ENCODE measurements around the gene ACKR4.
A peak's percentile ranks its signal among the peaks of the same experiment; 100 is the strongest.
"Not testable (repeated sequence)": the region's sequence is repeated elsewhere in the genome, so short reads cannot be mapped to it uniquely, and the experiment has no call there.

Gene ACKR4
- 0 to 0.07 (median 0) reads per million in 18 experiments for total RNA-seq

DNA sequence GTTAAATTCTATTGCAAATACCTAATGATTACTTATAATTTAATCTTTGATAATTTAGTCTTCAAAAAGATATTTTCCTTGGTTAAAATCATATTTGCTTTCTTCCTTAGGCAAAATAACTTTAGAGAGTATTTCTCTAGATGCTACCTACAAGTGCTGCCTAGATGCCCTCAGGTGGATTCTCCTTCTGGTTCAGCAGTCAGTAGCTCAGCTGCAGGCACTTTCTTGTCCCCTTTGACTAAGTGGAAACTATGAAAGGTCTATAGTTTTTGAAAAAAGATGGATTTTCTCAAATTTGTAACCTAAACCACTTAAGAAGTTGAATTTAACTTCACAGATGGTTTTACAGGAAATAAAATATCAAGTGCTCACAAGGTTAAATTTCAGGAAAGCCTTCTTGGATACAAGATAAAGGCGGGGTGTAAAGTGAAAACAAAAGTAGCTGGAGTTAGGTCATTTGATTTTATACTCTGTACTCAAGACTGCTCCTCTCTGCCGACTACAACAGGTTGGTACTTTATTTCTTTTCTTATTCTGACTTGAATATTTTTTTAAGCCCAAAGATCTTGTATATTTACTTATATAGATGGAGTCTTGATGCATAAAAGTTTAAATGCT is at the start of gene ACKR4:
TSS of gene ACKR4 (plus strand) at position 455 of the 618 bp plus-strand sequence. CDS start 3,128 bp downstream, outside the sequence.
- no peak for DNase-seq

GRCh38 chr3:132549169-132549568 is 47.9 kb upstream of the ACKR4 start:
- no peak for DNase-seq

DNA sequence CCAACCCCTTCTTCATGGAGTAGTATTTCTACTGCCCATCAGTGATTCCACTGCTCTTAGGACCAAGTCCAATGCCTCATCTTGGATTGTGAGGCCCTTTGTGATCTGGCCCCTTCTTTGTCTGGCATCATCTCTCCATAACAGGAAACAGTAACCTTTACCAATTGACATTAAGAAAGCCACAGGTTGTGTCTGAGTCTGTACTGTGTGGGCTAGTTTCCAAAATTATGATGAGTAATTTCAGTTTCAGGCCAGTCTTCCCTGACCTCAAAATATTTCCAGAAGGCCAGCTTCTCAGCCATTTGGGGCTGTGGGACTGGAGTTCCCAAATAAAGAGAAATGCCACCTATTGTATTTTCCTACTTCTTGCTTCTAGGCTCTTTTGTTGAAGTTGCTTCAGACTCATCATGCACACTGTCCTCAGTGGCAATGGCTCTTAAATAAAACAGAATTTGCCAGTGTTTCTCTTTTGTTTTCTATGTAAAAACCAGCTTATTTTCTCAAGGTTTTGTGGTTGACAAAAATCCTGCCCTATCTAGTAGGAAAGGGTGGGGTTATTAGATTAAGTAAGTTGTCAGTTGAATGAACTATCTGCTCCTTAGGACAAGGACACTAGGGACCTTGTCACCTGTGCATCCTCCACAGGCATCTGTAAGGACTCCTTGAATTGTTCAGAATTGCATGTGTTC is 47.0 kb upstream of the ACKR4 start:
- DNase-seq, result no peak

GRCh38 chr3:132550579-132551305 is 46.3 kb upstream of the ACKR4 start:
- DNase-seq, result peak; percentile 25 to 28

DNA sequence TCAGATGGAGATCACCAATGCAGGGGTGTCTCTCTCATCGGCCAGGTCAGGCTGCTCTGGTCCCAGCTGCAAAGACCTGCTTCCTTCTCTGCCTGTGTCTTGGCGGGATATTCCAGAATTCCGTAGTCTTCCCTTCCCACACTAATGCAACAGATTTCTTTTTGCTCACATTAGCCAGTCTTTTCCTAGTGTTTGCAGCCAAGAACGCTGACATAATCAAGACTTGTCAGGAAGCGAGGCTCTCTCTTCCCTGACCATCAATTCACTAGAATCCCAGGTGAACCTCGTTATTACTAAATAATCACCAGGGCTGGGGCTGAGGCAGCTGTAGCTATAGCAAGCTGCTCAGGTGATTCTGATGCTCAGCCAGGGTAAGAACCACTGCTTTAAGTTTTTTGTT is 43.2 kb upstream of the ACKR4 start:
- no peak for DNase-seq

GRCh38 chr3:132554437-132554836 is 42.6 kb upstream of the ACKR4 start:
- DNase-seq, result no peak

GRCh38 chr3:132555306-132556035 is 41.6 kb upstream of the ACKR4 start:
- no peak for DNase-seq

DNA sequence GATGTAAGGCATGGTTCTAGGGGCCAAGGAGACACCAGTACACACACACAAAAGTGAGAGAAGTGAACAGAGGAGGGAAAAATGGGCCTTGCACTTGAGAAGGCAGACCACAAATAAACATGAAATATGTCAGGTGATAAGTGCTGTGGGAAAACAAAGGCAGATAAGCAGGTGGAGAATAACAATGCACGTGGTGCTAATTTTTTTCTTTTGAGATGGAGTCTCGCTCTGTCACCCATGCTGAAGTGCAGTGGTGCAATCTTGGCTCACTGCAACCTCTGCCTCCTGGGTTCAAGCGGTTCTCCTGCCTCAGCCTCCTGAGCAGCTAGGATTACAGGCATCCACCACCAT is 41.1 kb upstream of the ACKR4 start:
- not testable (repeated sequence) for DNase-seq

DNA sequence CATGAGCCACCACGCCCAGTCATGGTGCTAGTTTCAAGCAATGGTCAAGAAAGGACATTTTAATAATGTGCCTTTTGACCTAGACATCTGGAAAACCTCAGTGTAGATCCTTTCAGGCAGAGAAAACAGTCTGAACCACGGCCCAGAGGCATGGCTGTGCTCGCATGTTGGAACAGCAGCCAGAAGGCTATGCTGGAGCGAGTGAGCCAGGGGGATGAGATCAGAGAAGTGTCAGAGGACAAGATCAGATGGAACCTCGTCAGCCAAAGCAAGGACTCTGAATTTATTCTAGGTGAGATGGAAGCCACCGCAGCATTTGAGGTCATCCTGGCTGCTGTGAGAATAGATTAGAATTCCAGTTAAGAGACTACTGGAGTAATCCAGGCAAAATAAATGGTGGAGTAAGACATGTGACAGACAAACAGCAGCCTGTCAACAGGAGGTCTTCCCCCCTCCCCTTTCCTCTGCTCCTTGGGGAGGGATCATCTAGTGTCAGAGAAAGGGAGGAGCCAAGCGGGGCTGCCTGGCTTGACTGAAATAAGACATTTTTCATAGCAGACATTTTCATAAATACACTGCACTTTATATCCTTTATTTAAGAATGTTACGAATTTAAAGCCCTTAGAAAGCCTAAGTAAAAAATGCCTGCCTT is 40.4 kb upstream of the ACKR4 start:
- no peak for DNase-seq

DNA sequence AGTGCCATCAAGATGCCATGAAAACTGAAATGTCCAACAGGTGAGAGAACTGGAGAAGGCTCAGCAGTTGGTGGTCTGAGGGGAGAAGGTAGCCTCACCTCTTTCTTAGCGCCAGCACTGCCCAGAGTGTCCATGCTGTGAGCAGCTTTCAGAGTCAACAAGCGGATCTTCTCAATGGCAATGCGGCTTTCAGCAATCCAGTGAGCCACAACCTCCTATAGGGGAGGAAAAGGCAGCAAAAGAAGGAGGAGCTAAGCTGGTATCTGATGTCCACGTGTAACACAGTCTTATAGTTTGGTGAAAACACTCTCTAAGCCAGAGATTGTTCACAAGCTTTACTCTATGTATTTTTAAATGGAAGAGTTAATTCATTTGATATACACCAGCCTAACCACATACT is 36.1 kb upstream of the ACKR4 start:
- DNase-seq, result no peak

DNA sequence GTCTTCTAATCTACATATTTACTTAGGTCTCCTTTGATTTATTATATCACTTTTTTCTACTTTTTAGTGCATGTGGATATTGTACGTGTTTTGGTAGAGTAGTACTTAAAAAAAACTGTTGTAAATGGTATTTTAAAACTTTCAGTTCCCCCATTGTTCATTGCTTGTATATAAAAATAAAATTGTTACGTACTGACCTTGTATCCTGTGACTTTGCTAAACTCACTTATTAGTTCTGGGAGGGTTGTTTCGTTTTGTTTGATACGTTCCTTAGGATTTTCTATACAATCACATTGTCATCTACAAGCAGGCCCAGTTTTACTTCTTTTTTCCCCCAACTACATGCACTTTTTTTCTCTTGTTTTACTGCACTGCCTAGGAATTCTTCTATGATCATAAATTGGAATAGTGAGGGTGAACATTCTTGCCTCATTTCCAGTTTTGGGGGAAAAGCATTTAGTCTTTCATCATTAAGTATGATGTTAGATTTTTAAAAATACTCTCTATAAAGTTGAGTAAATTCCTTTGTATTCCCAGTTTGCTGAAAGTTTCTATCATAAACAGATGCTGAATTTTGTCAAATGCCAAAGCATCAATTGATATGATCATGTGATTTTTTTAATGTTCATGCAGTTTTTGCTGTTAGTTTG is 33.5 kb upstream of the ACKR4 start:
- peak in 1 of 2 donors; percentile 11 for DNase-seq

DNA sequence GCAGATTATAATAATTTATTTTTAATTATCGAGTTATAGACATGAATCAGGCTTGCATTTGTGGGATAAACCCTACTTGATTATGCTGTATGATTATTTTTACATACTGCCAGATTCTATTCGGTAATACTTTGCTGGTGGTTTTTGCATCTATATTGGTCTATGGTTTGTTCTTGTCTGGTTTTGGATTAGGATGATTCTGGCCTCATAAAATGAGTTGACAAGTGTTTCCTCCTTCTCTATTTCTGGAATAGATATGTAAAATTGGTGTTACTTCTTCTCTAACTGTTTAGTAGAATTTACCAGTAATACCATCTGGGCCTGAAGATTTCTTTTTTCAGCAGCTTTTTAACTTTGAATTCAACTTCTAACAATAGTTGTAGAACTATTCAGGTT is 33.0 kb upstream of the ACKR4 start:
- DNase-seq, result no peak

- no peak for DNase-seq
These were observed 28.6 kb upstream of the ACKR4 start for GRCh38 chr3:132568422-132568821.

- DNase-seq, result no peak
These were observed 27.9 kb upstream of the ACKR4 start for GRCh38 chr3:132569153-132569552.

DNA sequence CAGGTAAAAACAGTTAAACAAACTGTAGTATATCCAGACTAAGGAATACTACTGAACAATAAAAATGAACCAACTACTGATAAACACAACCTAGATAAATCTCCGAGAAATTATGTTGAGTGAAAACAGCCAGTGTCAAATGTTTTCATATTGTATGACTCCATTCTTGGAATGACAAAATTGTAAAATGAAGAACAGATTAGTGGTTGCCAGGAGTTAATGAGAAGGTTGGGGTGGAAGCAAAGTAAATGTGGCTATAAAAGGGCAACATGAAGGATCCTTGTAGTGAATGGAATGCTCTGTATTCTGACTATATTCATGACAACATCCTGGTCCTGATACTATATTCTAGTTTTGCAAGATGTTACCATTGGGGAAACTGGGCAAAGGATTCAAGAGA is 27.5 kb upstream of the ACKR4 start:
- no peak for DNase-seq

- DNase-seq, result no peak
These were observed 27.1 kb upstream of the ACKR4 start for GRCh38 chr3:132570016-132570415.

GRCh38 chr3:132573797-132574211 is 23.3 kb upstream of the ACKR4 start:
- no peak for DNase-seq

- DNase-seq, result no peak
These were observed 9.7 kb upstream of the ACKR4 start for GRCh38 chr3:132587401-132587800.

GRCh38 chr3:132592216-132592615 is 4.9 kb upstream of the ACKR4 start:
- no peak for DNase-seq

DNA sequence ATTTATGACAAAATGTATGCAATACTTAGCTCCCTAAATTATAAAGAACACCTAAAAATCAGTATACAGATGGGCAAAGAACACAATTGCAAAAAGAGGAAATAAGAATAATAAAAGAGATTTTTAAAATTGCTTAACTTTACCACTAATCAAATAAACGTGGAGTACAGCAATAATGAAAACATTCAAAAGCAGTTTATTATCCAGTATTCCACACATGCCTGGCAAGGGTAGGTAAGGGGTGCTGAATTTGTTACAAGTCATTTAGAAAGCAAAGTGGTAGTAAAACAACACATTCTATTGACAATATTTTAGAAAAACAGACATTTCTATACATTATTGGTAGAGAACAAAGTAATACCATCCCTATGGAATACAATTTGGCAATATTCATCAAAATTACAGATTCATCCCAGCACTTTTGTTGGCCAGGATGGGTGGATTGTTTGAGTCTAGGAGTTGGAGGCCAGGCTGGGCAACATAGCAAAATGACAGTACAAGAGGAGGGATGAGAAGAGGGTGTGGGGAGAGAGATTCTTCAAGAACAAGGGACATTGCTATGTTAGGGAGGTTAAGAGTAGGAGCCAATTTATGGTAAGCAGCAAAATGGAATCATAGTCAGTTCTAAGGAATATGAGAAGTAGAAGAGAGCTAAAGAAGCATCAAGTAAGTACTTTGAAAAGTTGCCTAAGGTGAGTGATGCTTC is 3.7 kb upstream of the ACKR4 start:
- DNase-seq, result no peak

DNA sequence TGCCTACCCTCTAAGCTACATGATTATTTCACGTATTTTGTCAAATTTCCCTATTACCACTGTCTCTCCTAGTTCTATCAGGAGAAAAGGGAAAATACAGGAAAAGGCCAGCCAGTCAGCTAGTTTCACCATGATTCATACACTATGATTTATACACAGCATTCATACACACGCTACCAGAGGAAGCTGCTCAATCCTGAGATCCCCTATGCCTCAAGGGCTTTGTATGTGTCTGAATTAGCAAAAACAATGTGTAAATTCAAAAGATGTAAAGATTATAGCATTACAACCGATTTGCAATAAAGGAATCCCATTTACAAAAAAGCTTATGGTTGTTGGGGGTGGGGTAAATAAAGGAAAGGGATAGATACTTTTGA is 3.1 kb upstream of the ACKR4 start:
- peak in 1 of 2 donors; percentile 16 for DNase-seq

- DNase-seq, result no peak
These were observed 2.6 kb upstream of the ACKR4 start for GRCh38 chr3:132594498-132594897.

Measured in inflammatory macrophage (primary cell).